Calu3 (cell line): Measurements from ENCODE around the gene TOM1L2. TPM values are rescaled to one million over a fixed set of nuclear protein-coding genes. Genes with fewer than 3 reads are reported as not detected.
A peak's percentile ranks its signal among the peaks of the same experiment; 100 is the strongest.
"Not testable (repeated sequence)": the region's sequence is repeated elsewhere in the genome, so short reads cannot be mapped to it uniquely, and the experiment has no call there.

ENCODE experiments used
- BruUV-seq: library from RNA; stranded (reverse); fragments of 400-500 nt; replicated peaks from 2 replicates; lab custom pipeline; 2021; lab: Mats Ljungman, UMichigan
- CTCF ChIA-PET: fragments of 300-600 bp; sonication (Branson Sonifier 250); formaldehyde crosslinking; loops from one replicate; lab custom pipeline; 2022; ENCODE audit warnings: antibody characterized with exemption; lab: Charles Lee
- DNase-seq: peaks from one replicate; pipeline ENCODE4 v3.0.0; 2022
- H3K27ac Mint-ChIP-seq: one replicate; pipeline ENCODE4 v1.8.0; 2022; ENCODE audit warnings: mixed read lengths; ENCODE audit not compliant: unreplicated experiment
- H3K27me3 Mint-ChIP-seq: one replicate; pipeline ENCODE4 v1.8.0; 2022; ENCODE audit warnings: mixed read lengths; ENCODE audit not compliant: unreplicated experiment
- H3K36me3 Mint-ChIP-seq: one replicate; pipeline ENCODE4 v1.8.0; 2022; ENCODE audit warnings: mild to moderate bottlenecking, moderate library complexity, mixed read lengths; ENCODE audit not compliant: insufficient read depth, unreplicated experiment
- H3K4me1 Mint-ChIP-seq: one replicate; pipeline ENCODE4 v1.8.0; 2022; ENCODE audit warnings: mild to moderate bottlenecking, low read depth, mixed read lengths; ENCODE audit not compliant: unreplicated experiment
- H3K4me3 Mint-ChIP-seq: one replicate; pipeline ENCODE4 v1.8.0; 2022; ENCODE audit warnings: mild to moderate bottlenecking, low read depth, moderate library complexity, mixed read lengths; ENCODE audit not compliant: unreplicated experiment
- H3K9me3 Mint-ChIP-seq: one replicate; pipeline ENCODE4 v1.8.0; 2022; ENCODE audit warnings: low read depth, mixed read lengths; ENCODE audit not compliant: unreplicated experiment
- CTCF ChIP-seq: fragments of 200-600 bp; IDR thresholded peaks from one replicate; pipeline ENCODE4 v1.8.0; 2022; ENCODE audit warnings: antibody characterized with exemption; ENCODE audit not compliant: unreplicated experiment
- intact Hi-C: fragments of 100-400 bp; cut with micrococcal nuclease; formaldehyde crosslinking; loops from one replicate; pipeline ENCODE4 v1.10.0; 2022; ENCODE audit not compliant: unreplicated experiment
- total RNA-seq: library from RNA; stranded (reverse); gene quantifications from 2 replicates; pipeline ENCODE4 v1.2.3, GENCODE V29; 2022

TOM1L2 gene
- total RNA-seq, 1 experiment from 2014 or later, result 20.1 TPM

- H3K4me1 Mint-ChIP-seq, result peaks cover 27% of the 10 kb centered on the region
- intact Hi-C loops, result loop anchor here (1.0 to 10.0 kb wide), 2 partner anchors 28 to 115 kb away; partner anchors contain the start of genes ATPAF2 and GID4
- H3K27ac Mint-ChIP-seq, result no peak overlapping the region
These were observed 52.8 kb downstream of the TOM1L2 start for GRCh38 chr17:17919169-17920107.

GRCh38 chr17:17917394-17917793, 54.8 kb downstream of the TOM1L2 start:
- CTCF ChIA-PET, result no interaction called here
- no peak for DNase-seq
- BruUV-seq, result no TSS peak
- Mint-ChIP-seq H3K9me3 (no peaks in the 10 kb centered on the region), H3K36me3 (no peaks in the 10 kb centered on the region), H3K27ac (no peak overlapping the region), H3K27me3 (no peaks in the 10 kb centered on the region), H3K4me1 (peaks cover 32% of the 10 kb centered on the region), H3K4me3 (no peak overlapping the region)
- intact Hi-C loops, result no loop called here
- TF ChIP-seq CTCF, result no peak

More at GRCh38 chr17:17919169-17920107, 52.8 kb downstream of the TOM1L2 start:
- TF ChIP-seq CTCF, result peak; percentile 25
- Mint-ChIP-seq H3K27me3 (no peaks in the 10 kb centered on the region), H3K4me3 (no peak overlapping the region), H3K9me3 (no peaks in the 10 kb centered on the region), H3K36me3 (no peaks in the 10 kb centered on the region)
- CTCF ChIA-PET, result interaction anchor here (0.7 to 1.1 kb wide), 7 partner anchors 28 to 114 kb away, joined by 3 to 21 read pairs (median 6); partner anchors contain the start of genes DRC3 and TOM1L2
- BruUV-seq, result no TSS peak
- peak; percentile 73 for DNase-seq

GRCh38 chr17:17915183-17915582, 57.0 kb downstream of the TOM1L2 start:
- TF ChIP-seq CTCF, result no peak
- no TSS peak for BruUV-seq
- Mint-ChIP-seq H3K27me3 (no peaks in the 10 kb centered on the region), H3K27ac (no peak overlapping the region), H3K4me3 (no peak overlapping the region), H3K9me3 (no peaks in the 10 kb centered on the region), H3K36me3 (no peaks in the 10 kb centered on the region), H3K4me1 (peaks cover 15% of the 10 kb centered on the region)
- no peak for DNase-seq
- intact Hi-C loops, result no loop called here
- CTCF ChIA-PET, result interaction anchor here (0.7 kb wide), 1 partner anchor 47 kb away, joined by 5 read pairs; no protein-coding TSS in a partner anchor

- Mint-ChIP-seq H3K9me3 (no peaks in the 10 kb centered on the region), H3K4me3 (peak overlapping the region; percentile 40), H3K27ac (peak overlapping the region; percentile 57), H3K36me3 (no peaks in the 10 kb centered on the region), H3K4me1 (peaks cover 15% of the 10 kb centered on the region), H3K27me3 (no peaks in the 10 kb centered on the region)
- no peak for TF ChIP-seq CTCF
- intact Hi-C loops, result no loop called here
- BruUV-seq, result no TSS peak
- CTCF ChIA-PET, result interaction anchor here (1.0 kb wide), 1 partner anchor 22 kb away, joined by 5 read pairs; no protein-coding TSS in a partner anchor
- peak; percentile 70 for DNase-seq
These were observed 58.4 kb downstream of the TOM1L2 start for GRCh38 chr17:17913695-17914332.

GRCh38 chr17:17912336-17912735, 59.9 kb downstream of the TOM1L2 start:
- CTCF ChIA-PET, H3K4me3 Mint-ChIP-seq, BruUV-seq, intact Hi-C loops, H3K27ac Mint-ChIP-seq, H3K36me3 Mint-ChIP-seq, DNase-seq, H3K27me3 Mint-ChIP-seq, H3K9me3 Mint-ChIP-seq: not testable (repeated sequence)
- H3K4me1 Mint-ChIP-seq, result peaks cover 15% of the 10 kb centered on the region
